Activated CD8-positive, alpha-beta T cell treated with anti-CD3 and anti-CD28 coated beads for 36 hours (primary cell): ENCODE results near the gene TRIM41. TPM values are rescaled to one million over a fixed set of nuclear protein-coding genes. Genes with fewer than 3 reads are reported as not detected.

Experiments
- ATAC-seq: fragments of 200-7000 bp; cut with Tn5 transposase; one replicate; pipeline ENCODE4 v1.10.0; 2021; ENCODE audit warnings: mild to moderate bottlenecking, moderate library complexity
- CTCF ChIA-PET: fragments of 350-600 bp; sonication (Branson Sonifier 250); formaldehyde crosslinking; loops from one replicate; lab custom pipeline; 2021; ENCODE audit warnings: antibody characterized with exemption; lab: Charles Lee
- POLR2A ChIA-PET: fragments of 350-600 bp; sonication (Branson Sonifier 250); formaldehyde crosslinking; loops from one replicate; lab custom pipeline; 2021; ENCODE audit warnings: antibody characterized with exemption; lab: Charles Lee
- DNase-seq: peaks from one replicate; pipeline ENCODE4 v3.0.0-alpha.2; 2020
- H3K27ac Mint-ChIP-seq: one replicate; pipeline ENCODE4 v1.8.0; 2021; ENCODE audit warnings: mild to moderate bottlenecking, mixed read lengths
- H3K27me3 Mint-ChIP-seq: one replicate; pipeline ENCODE4 v1.8.0; 2021; ENCODE audit warnings: mixed read lengths
- H3K36me3 Mint-ChIP-seq: one replicate; pipeline ENCODE4 v1.8.0; 2021; ENCODE audit warnings: low read depth, mixed read lengths
- H3K4me1 Mint-ChIP-seq: one replicate; pipeline ENCODE4 v1.8.0; 2021; ENCODE audit warnings: low read depth, mixed read lengths
- H3K4me3 Mint-ChIP-seq: one replicate; pipeline ENCODE4 v1.8.0; 2021; ENCODE audit warnings: mild to moderate bottlenecking, moderate library complexity, mixed read lengths
- H3K9me3 Mint-ChIP-seq: one replicate; pipeline ENCODE4 v1.8.0; 2021; ENCODE audit warnings: mixed read lengths
- intact Hi-C: fragments of 100-400 bp; cut with micrococcal nuclease; formaldehyde crosslinking; loops from one replicate; pipeline ENCODE4 v1.10.0; 2022
- total RNA-seq, 2 experiments: library from RNA; stranded (reverse); gene quantifications; one replicate each; pipeline ENCODE4 v1.2.3, GENCODE V29; 2021
- TF ChIP-seq, protein P1 (sequence below): fragments of 200-600 bp; IDR thresholded peaks from one replicate; pipeline ENCODE4 v1.8.0; 2022; ENCODE audit warnings: antibody characterized with exemption, mild to moderate bottlenecking

The TRIM41 gene
- total RNA-seq, 2 experiments from 2014 or later, result 30.6 to 31.5 TPM

GRCh38 chr5:181200816-181201215 is 22.3 kb upstream of the TRIM41 start:
- H3K4me3 Mint-ChIP-seq, result no peak overlapping the region
- H3K9me3 Mint-ChIP-seq, result no peaks in the 10 kb centered on the region
- no peak overlapping the region for H3K27ac Mint-ChIP-seq
- ChIA-PET CTCF (interaction anchor here (1.2 to 8.4 kb wide), 2 partner anchors 10 to 33 kb away, joined by 3 to 80 read pairs; no protein-coding TSS in a partner anchor), POLR2A (interaction anchor here (8.4 kb wide), 1 partner anchor 9 kb away, joined by 159 read pairs; no protein-coding TSS in a partner anchor)
- TF ChIP-seq, protein P1, sequence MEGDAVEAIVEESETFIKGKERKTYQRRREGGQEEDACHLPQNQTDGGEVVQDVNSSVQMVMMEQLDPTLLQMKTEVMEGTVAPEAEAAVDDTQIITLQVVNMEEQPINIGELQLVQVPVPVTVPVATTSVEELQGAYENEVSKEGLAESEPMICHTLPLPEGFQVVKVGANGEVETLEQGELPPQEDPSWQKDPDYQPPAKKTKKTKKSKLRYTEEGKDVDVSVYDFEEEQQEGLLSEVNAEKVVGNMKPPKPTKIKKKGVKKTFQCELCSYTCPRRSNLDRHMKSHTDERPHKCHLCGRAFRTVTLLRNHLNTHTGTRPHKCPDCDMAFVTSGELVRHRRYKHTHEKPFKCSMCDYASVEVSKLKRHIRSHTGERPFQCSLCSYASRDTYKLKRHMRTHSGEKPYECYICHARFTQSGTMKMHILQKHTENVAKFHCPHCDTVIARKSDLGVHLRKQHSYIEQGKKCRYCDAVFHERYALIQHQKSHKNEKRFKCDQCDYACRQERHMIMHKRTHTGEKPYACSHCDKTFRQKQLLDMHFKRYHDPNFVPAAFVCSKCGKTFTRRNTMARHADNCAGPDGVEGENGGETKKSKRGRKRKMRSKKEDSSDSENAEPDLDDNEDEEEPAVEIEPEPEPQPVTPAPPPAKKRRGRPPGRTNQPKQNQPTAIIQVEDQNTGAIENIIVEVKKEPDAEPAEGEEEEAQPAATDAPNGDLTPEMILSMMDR, result no peak
- H3K4me1 Mint-ChIP-seq, result peaks cover 8% of the 10 kb centered on the region
- no peaks in the 10 kb centered on the region for H3K36me3 Mint-ChIP-seq
- ATAC-seq, result no peak
- DNase-seq, result no peak
- intact Hi-C loops, result no loop called here
- H3K27me3 Mint-ChIP-seq, result peaks cover 15% of the 10 kb centered on the region

GRCh38 chr5:181203093-181203711 is 19.9 kb upstream of the TRIM41 start:
- ATAC-seq, result no peak

GRCh38 chr5:181203777-181204112 is 19.3 kb upstream of the TRIM41 start:
- CTCF ChIA-PET, result interaction anchor here (8.4 kb wide), 1 partner anchor 13 kb away, joined by 80 read pairs; no protein-coding TSS in a partner anchor
- peak overlapping the region; percentile 78 for H3K4me3 Mint-ChIP-seq
- no peak for DNase-seq
- POLR2A ChIA-PET, result interaction anchor here (8.4 kb wide), 1 partner anchor 12 kb away, joined by 159 read pairs; no protein-coding TSS in a partner anchor
- peak overlapping the region; percentile 15 for H3K27ac Mint-ChIP-seq
- H3K36me3 Mint-ChIP-seq, result peaks cover 7% of the 10 kb centered on the region
- intact Hi-C loops, result no loop called here
- H3K9me3 Mint-ChIP-seq, result no peaks in the 10 kb centered on the region
- H3K27me3 Mint-ChIP-seq, result peaks cover 28% of the 10 kb centered on the region
- peaks cover 29% of the 10 kb centered on the region for H3K4me1 Mint-ChIP-seq
- TF ChIP-seq, protein P1, result no peak
- ATAC-seq, result peak; percentile 9

More at GRCh38 chr5:181203093-181203711, 19.9 kb upstream of the TRIM41 start:
- H3K27ac Mint-ChIP-seq, result no peak overlapping the region
- TF ChIP-seq, protein P1, result no peak
- intact Hi-C loops, result no loop called here
- no peaks in the 10 kb centered on the region for H3K9me3 Mint-ChIP-seq
- H3K36me3 Mint-ChIP-seq, result peaks cover 7% of the 10 kb centered on the region
- ChIA-PET POLR2A (interaction anchor here (0.6 to 8.4 kb wide), 2 partner anchors 12 to 29 kb away, joined by 3 to 159 read pairs; no protein-coding TSS in a partner anchor), CTCF (interaction anchor here (8.4 kb wide), 1 partner anchor 13 kb away, joined by 80 read pairs; no protein-coding TSS in a partner anchor)
- no peak for DNase-seq
- H3K4me3 Mint-ChIP-seq, result peak overlapping the region; percentile 78
- H3K4me1 Mint-ChIP-seq, result peaks cover 27% of the 10 kb centered on the region
- H3K27me3 Mint-ChIP-seq, result peaks cover 28% of the 10 kb centered on the region

DNA sequence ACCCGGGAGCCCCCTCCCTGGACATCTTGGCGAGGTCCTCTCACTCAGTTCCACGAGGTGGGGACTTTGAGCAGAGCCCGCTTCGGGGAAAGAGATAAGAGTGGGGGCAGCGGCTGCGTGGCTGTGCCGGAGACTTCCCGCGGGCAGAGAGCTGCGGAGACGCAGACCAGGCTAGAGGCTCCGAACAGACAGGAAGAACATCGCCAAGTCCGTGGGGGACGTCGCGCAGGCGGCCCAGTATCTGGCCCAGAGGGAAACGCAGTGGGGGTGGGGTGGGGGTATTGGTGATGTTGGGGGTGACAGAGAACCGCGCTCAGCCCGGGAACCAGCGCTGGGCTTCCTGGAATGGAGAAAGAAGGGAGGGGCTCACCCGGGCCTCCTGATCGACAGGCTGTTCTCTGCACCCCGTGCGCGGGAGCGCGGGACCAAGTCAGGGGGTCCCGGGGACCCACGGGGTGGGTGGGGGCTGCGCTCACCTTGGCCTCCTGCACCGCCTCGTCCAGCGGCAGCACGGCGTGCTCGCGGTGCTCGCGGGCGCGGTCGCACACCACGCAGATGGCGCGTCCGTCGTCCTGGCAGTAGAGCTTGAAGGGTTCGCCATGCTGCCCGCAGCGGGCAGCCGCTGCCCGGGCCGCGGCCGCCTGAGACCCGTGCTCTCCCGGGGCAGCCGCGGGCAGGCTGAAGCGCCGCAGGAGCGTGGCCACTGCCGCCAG is 18.8 kb upstream of the TRIM41 start:
- ChIA-PET POLR2A (interaction anchor here (8.4 kb wide), 1 partner anchor 13 kb away, joined by 159 read pairs; no protein-coding TSS in a partner anchor), CTCF (interaction anchor here (8.4 kb wide), 1 partner anchor 14 kb away, joined by 80 read pairs; no protein-coding TSS in a partner anchor)
- Mint-ChIP-seq H3K4me1 (peaks cover 29% of the 10 kb centered on the region), H3K36me3 (peaks cover 7% of the 10 kb centered on the region), H3K27ac (peak overlapping the region; percentile 15), H3K9me3 (no peaks in the 10 kb centered on the region), H3K4me3 (peak overlapping the region; percentile 78), H3K27me3 (peaks cover 28% of the 10 kb centered on the region)
- peak; percentile 1 for ATAC-seq
- peak; percentile 40 for DNase-seq
- intact Hi-C loops, result no loop called here
- TF ChIP-seq, protein P1, result no peak
